Stimulated activated CD4-positive, alpha-beta T cell treated with anti-CD3 and anti-CD28 coated beads, Interleukin-4, amount 100 ng/mL, for 48 hours (primary cell): ENCODE data around the gene ACTG1.

Source experiments
- DNase-seq, 2 donors: peaks; one replicate each; pipeline ENCODE4 v3.0.0-alpha.2; 2020; ENCODE audit warnings: low read depth in 2 of 2

Gene ACTG1

GRCh38 chr17:81512562-81513371, at the start of gene ACTG1:
Gene ACTG1, minus strand, starts transcription at chr17:81512799. Its CDS starts 445 bp downstream, at chr17:81512354.
- DNase-seq, result peak; percentile 81 to 85

- DNase-seq, result no peak
Observed at GRCh38 chr17:81561494-81561885, 48.9 kb upstream of the ACTG1 start.

- no peak for DNase-seq
Observed at GRCh38 chr17:81558941-81559806, 46.6 kb upstream of the ACTG1 start.

GRCh38 chr17:81558115-81558468, 45.5 kb upstream of the ACTG1 start:
- DNase-seq, result no peak

- no peak for DNase-seq
Observed at GRCh38 chr17:81557276-81558114, 44.9 kb upstream of the ACTG1 start.

GRCh38 chr17:81556863-81557262, 44.3 kb upstream of the ACTG1 start:
- no peak for DNase-seq

- no peak for DNase-seq
Observed at GRCh38 chr17:81556175-81556691, 43.6 kb upstream of the ACTG1 start.

- no peak for DNase-seq
Observed at GRCh38 chr17:81553616-81554181, 41.1 kb upstream of the ACTG1 start.

GRCh38 chr17:81553018-81553615, 40.5 kb upstream of the ACTG1 start:
- peak; percentile 67 to 77 for DNase-seq

GRCh38 chr17:81552244-81553017, 39.8 kb upstream of the ACTG1 start, which contains the start of gene FAAP100:
Gene FAAP100, minus strand, starts transcription at chr17:81552353. Its CDS starts 23 bp downstream, at chr17:81552330.
- DNase-seq, result peak; percentile 75 to 77

- no peak for DNase-seq
Observed at GRCh38 chr17:81551458-81552243, 39.1 kb upstream of the ACTG1 start.

GRCh38 chr17:81550830-81551457, 38.3 kb upstream of the ACTG1 start:
- DNase-seq, result no peak

- no peak for DNase-seq
Observed at GRCh38 chr17:81550285-81550684, 37.7 kb upstream of the ACTG1 start.

- DNase-seq, result no peak
Observed at GRCh38 chr17:81549826-81550225, 37.2 kb upstream of the ACTG1 start.

- no peak for DNase-seq
Observed at GRCh38 chr17:81549031-81549557, 36.5 kb upstream of the ACTG1 start.

- DNase-seq, result no peak
Observed at GRCh38 chr17:81547614-81547982, 35.0 kb upstream of the ACTG1 start.

- no peak for DNase-seq
Observed at GRCh38 chr17:81546906-81547613, 34.5 kb upstream of the ACTG1 start.
